Liver (tissue), 9 donors: ENCODE results near the gene LIPC. TPM values are rescaled to one million over a fixed set of nuclear protein-coding genes. Genes with fewer than 3 reads are reported as not detected.

ENCODE experiments used
- DNase-seq: peaks from one replicate; pipeline ENCODE4 v3.0.0-alpha.2; 2017; ENCODE audit warnings: low spot score
- H3K27ac ChIP-seq, 2 donors: one replicate each; pipeline ENCODE4 v1.7.0; 2013; ENCODE audit warnings: inconsistent platforms in 2 of 2, low read length in 2 of 2, control low read depth in 1 of 2, low read depth in 1 of 2, mild to moderate bottlenecking in 1 of 2
- H3K27me3 ChIP-seq, 4 donors: one replicate each; pipeline versions ENCODE4 v1.6.1 to v1.7.0; 2013; ENCODE audit warnings: low read length in 3 of 4, inconsistent platforms in 1 of 4, mild to moderate bottlenecking in 1 of 4, moderate library complexity in 1 of 4; ENCODE audit not compliant: control insufficient read depth in 4 of 4, insufficient read depth in 4 of 4
- H3K36me3 ChIP-seq, 4 donors: one replicate each; pipeline versions ENCODE4 v1.6.1 to v1.7.0; 2013; ENCODE audit warnings: low read length in 3 of 4, mild to moderate bottlenecking in 3 of 4, low read depth in 1 of 4, moderate library complexity in 1 of 4; ENCODE audit not compliant: control insufficient read depth in 4 of 4, insufficient read depth in 3 of 4
- H3K4me1 ChIP-seq, 4 donors: one replicate each; pipeline versions ENCODE4 v1.6.1 to v1.7.0; 2013; ENCODE audit warnings: low read length in 3 of 4, mild to moderate bottlenecking in 3 of 4, moderate library complexity in 1 of 4; ENCODE audit not compliant: control insufficient read depth in 4 of 4, insufficient read depth in 4 of 4
- H3K4me3 ChIP-seq, 3 donors: one replicate each; pipeline versions ENCODE4 v1.6.1 to v1.7.0; 2013; ENCODE audit warnings: low read length in 3 of 3, control low read depth in 1 of 3, low read depth in 1 of 3, mild to moderate bottlenecking in 1 of 3
- H3K9ac ChIP-seq, 2 donors: one replicate each; pipeline ENCODE4 v1.7.0; 2013; ENCODE audit warnings: low read length in 2 of 2, mild to moderate bottlenecking in 2 of 2, moderate library complexity in 2 of 2, control low read depth in 1 of 2, low read depth in 1 of 2
- H3K9me3 ChIP-seq, 4 donors: one replicate each; pipeline versions ENCODE4 v1.6.1 to v1.7.0; 2013; ENCODE audit warnings: low read length in 3 of 4; ENCODE audit not compliant: control insufficient read depth in 4 of 4
- CTCF ChIP-seq: fragments of 150-350 bp; IDR thresholded peaks from 2 replicates; pipeline ENCODE4 v1.5.1; 2017; ENCODE audit warnings: improper control_type of control experiment, low read depth, low read length; ENCODE audit not compliant: missing input control
- EGR1 ChIP-seq, 2 donors: IDR thresholded peaks; 2 replicates each; pipeline ENCODE4 v1.6.1; 2016 to 2018; ENCODE audit warnings: antibody characterized with exemption in 2 of 2, low read depth in 2 of 2
- FOXA1 ChIP-seq: IDR thresholded peaks from 2 replicates; pipeline ENCODE4 v1.6.1; 2016; ENCODE audit warnings: antibody characterized with exemption
- GABPA ChIP-seq, 2 donors: IDR thresholded peaks in 1 of 2; conservative IDR thresholded peaks in 1 of 2; 2 replicates each; pipeline ENCODE4 v1.6.1; 2016; ENCODE audit warnings: antibody characterized with exemption in 2 of 2, mild to moderate bottlenecking in 1 of 2, moderate library complexity in 1 of 2
- HNF4G ChIP-seq: IDR thresholded peaks from 2 replicates; pipeline ENCODE4 v1.6.1; 2016; ENCODE audit warnings: antibody characterized with exemption
- JUND ChIP-seq, 2 donors: IDR thresholded peaks; 2 replicates each; pipeline ENCODE4 v1.6.1; 2016; ENCODE audit warnings: antibody characterized with exemption in 2 of 2
- NR2F2 ChIP-seq: IDR thresholded peaks from 2 replicates; pipeline ENCODE4 v1.6.1; 2016; ENCODE audit warnings: antibody characterized with exemption
- RAD21 ChIP-seq, 2 donors: IDR thresholded peaks; 2 replicates each; pipeline ENCODE4 v1.6.1; 2016; ENCODE audit warnings: antibody characterized with exemption in 2 of 2, mild to moderate bottlenecking in 2 of 2
- REST ChIP-seq: IDR thresholded peaks from 2 replicates; pipeline ENCODE4 v1.6.1; 2016; ENCODE audit warnings: antibody characterized with exemption, mild to moderate bottlenecking
- RXRA ChIP-seq, 2 donors: IDR thresholded peaks; 2 replicates each; pipeline ENCODE4 v1.6.1; 2017 to 2018; ENCODE audit warnings: antibody characterized with exemption in 2 of 2, mild to moderate bottlenecking in 1 of 2
- SP1 ChIP-seq: IDR thresholded peaks from 2 replicates; pipeline ENCODE4 v1.6.1; 2018; ENCODE audit warnings: antibody characterized with exemption, mild to moderate bottlenecking
- TAF1 ChIP-seq: conservative IDR thresholded peaks from 2 replicates; pipeline ENCODE4 v1.6.1; 2016; ENCODE audit warnings: antibody characterized with exemption, mild to moderate bottlenecking
- YY1 ChIP-seq: IDR thresholded peaks from 2 replicates; pipeline ENCODE4 v1.6.1; 2016; ENCODE audit warnings: antibody characterized with exemption, mild to moderate bottlenecking
- WGBS: extraction: QIAGEN DNeasy Blood & Tissue Kit; methylation state at CpG from one replicate; pipeline ENCODE4 v1.1.7; 2013; 5-methylcytosine and 5-hydroxymethylcytosine counted together
- polyA plus RNA-seq, 2 donors: library from polyadenylated mRNA; stranded (reverse) in 1 of 2; unstranded in 1 of 2; fragments of 200-250 nt in 1 of 2; fragments of >200 nt in 1 of 2; fragmentation: Nextera tagmentation in 1 of 2; extraction: Ambion mirVana in 1 of 2; gene quantifications; one replicate each; pipeline versions ENCODE4 v1.2.1 to v1.2.3, GENCODE V29; 2013 to 2015
- total RNA-seq, 2 donors: library from RNA; depleted of rRNA; stranded (reverse); fragments of >200 nt; gene quantifications; one replicate each; pipeline ENCODE4 v1.2.3, GENCODE V29; 2014
- TF ChIP-seq, protein P1 (sequence below): IDR thresholded peaks from 2 replicates; pipeline ENCODE4 v1.6.1; 2016; ENCODE audit warnings: antibody characterized with exemption
- TF ChIP-seq, protein P2 (sequence below): IDR thresholded peaks from 2 replicates; pipeline ENCODE4 v1.6.1; 2016; ENCODE audit warnings: antibody characterized with exemption
- TF ChIP-seq, protein P3 (sequence below): IDR thresholded peaks from 2 replicates; pipeline ENCODE4 v1.6.1; 2016; ENCODE audit warnings: antibody characterized with exemption
- donor health status: healthy.
- donor health status: healthy.
- donor health status: healthy.
- donor health status: healthy.
- donor health status: healthy.

LIPC gene
- total and polyA plus RNA-seq, 4 donors: 60.1 to 268 (median 131) TPM

DNA sequence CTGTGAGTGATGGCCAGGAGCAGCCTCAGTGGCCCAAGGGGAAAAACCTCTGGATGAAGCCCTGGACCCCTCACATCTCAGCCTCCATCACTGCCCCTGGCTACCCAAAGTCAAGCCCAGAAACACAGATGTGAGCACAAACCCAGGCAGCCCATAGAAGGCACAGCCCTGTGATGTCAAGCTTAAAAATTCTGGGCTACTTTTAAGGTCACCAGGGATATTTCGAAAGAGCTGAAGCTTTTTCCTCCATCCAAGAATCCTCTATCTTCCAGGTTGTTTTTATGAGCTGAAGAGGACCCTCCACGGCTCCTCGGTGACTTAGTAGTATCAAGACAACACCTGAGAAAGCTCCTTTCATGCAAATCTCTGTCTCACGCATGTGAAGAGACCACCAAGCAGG is 11.5 kb downstream of the LIPC start:
- H3K4me1 ChIP-seq: peaks cover 25 to 75% (median 55%) of the 10 kb centered on the region in 4 donors
- no peaks in the 10 kb centered on the region for H3K27me3 ChIP-seq
- H3K4me3 ChIP-seq: no peak overlapping the region
- 95% methylated on average over 4 of the region's 4 CpGs for WGBS
- peak overlapping the region in 1 of 2 donors; percentile 93 for H3K27ac ChIP-seq
- H3K9me3 ChIP-seq: no peaks in the 10 kb centered on the region
- DNase-seq: no peak
- H3K9ac ChIP-seq: no peak overlapping the region
- H3K36me3 ChIP-seq: no peaks in the 10 kb centered on the region
- TF ChIP-seq JUND (IDR thresholded peaks at IDR 0.05) (no peak), TAF1 (no peak), HNF4G (no peak), YY1 (no peak), EGR1 (IDR thresholded peaks at IDR 0.05; ENCODE audit: low read depth in 2 of 2) (no peak), SP1 (no peak), GABPA (IDR thresholded peaks at IDR 0.05 in 1 of 2, conservative IDR thresholded peaks at IDR 0.05 in 1 of 2) (no peak), NR2F2 (no peak), FOXA1 (no peak), REST (no peak), CTCF (no peak)
- TF ChIP-seq, protein P1, sequence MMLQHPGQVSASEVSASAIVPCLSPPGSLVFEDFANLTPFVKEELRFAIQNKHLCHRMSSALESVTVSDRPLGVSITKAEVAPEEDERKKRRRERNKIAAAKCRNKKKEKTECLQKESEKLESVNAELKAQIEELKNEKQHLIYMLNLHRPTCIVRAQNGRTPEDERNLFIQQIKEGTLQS: no peak
- TF ChIP-seq, protein P2, sequence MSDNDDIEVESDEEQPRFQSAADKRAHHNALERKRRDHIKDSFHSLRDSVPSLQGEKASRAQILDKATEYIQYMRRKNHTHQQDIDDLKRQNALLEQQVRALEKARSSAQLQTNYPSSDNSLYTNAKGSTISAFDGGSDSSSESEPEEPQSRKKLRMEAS: no peak
- TF ChIP-seq, protein P3, sequence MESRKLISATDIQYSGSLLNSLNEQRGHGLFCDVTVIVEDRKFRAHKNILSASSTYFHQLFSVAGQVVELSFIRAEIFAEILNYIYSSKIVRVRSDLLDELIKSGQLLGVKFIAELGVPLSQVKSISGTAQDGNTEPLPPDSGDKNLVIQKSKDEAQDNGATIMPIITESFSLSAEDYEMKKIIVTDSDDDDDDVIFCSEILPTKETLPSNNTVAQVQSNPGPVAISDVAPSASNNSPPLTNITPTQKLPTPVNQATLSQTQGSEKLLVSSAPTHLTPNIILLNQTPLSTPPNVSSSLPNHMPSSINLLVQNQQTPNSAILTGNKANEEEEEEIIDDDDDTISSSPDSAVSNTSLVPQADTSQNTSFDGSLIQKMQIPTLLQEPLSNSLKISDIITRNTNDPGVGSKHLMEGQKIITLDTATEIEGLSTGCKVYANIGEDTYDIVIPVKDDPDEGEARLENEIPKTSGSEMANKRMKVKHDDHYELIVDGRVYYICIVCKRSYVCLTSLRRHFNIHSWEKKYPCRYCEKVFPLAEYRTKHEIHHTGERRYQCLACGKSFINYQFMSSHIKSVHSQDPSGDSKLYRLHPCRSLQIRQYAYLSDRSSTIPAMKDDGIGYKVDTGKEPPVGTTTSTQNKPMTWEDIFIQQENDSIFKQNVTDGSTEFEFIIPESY: no peak

- Histone ChIP-seq H3K4me1 (peaks cover 22 to 70% (median 49%) of the 10 kb centered on the region in 4 donors), H3K36me3 (no peaks in the 10 kb centered on the region), H3K9me3 (no peaks in the 10 kb centered on the region), H3K4me3 (no peak overlapping the region), H3K27ac (peak overlapping the region; percentile 80 to 93), H3K27me3 (no peaks in the 10 kb centered on the region), H3K9ac (peak overlapping the region in 1 of 2 donors; percentile 37)
- no peak for DNase-seq
- WGBS: 48% methylated on average over 7 of the region's 7 CpGs
- TF ChIP-seq RXRA (IDR thresholded peaks at IDR 0.05) (peak in 1 of 2 donors; percentile 6), FOXA1 (no peak), RAD21 (IDR thresholded peaks at IDR 0.05) (no peak)
These were observed 12.3 kb downstream of the LIPC start for GRCh38 chr15:58444056-58444455.
